Gastroesophageal sphincter (tissue), 3 donors: ENCODE results near the gene PTPN1.

Source experiments
- CTCF ChIP-seq, 4 experiments: fragments of 200-600 bp in 2 of 4; fragments of 450-650 bp in 2 of 4; sonication (generic) in 1 of 4; IDR thresholded peaks; one replicate each; pipeline ENCODE4 v1.5.1; 2017 to 2019; ENCODE audit warnings: antibody characterized with exemption in 4 of 4, mild to moderate bottlenecking in 2 of 4, moderate library complexity in 2 of 4
- POLR2A ChIP-seq, 2 donors: fragments of 450-650 bp; IDR thresholded peaks; one replicate each; pipeline ENCODE4 v1.6.1; 2017; ENCODE audit warnings: antibody characterized with exemption in 2 of 2, mild to moderate bottlenecking in 2 of 2, moderate library complexity in 1 of 2
- POLR2AphosphoS5 ChIP-seq: sonication (generic); formaldehyde crosslinking; IDR thresholded peaks from one replicate; pipeline ENCODE4 v1.6.1; 2017; ENCODE audit warnings: antibody characterized with exemption

GRCh38 chr20:50515471-50516106, 5.4 kb downstream of the PTPN1 start:
- TF ChIP-seq POLR2A (IDR thresholded peaks at IDR 0.05) (no peak), POLR2AphosphoS5 (no peak), CTCF (IDR thresholded peaks at IDR 0.05) (no peak)
